WTC11 (cell line): ENCODE results near the gene MAP4K4. TPM values are rescaled to one million over a fixed set of nuclear protein-coding genes. Genes with fewer than 3 reads are reported as not detected.

Source experiments
- ATAC-seq: fragments of 200-7000 bp; cut with Tn5 transposase; 2 replicates; pipeline ENCODE4 v1.10.0; 2021; ENCODE audit warnings: mild to moderate bottlenecking, moderate library complexity
- CTCF ChIA-PET: fragments of 300-600 bp; sonication (Branson Sonifier 250); formaldehyde crosslinking; loops from one replicate; lab custom pipeline; 2021; ENCODE audit warnings: antibody characterized with exemption; lab: Charles Lee
- POLR2A ChIA-PET: fragments of 350-600 bp; sonication (Branson Sonifier 250); formaldehyde crosslinking; loops from one replicate; lab custom pipeline; 2021; ENCODE audit warnings: antibody characterized with exemption; lab: Charles Lee
- DNase-seq: peaks from one replicate; pipeline ENCODE4 v3.0.0; 2021; ENCODE audit warnings: low spot score
- H3K27ac Mint-ChIP-seq: 2 replicates; pipeline ENCODE4 v1.8.0; 2021; ENCODE audit warnings: mixed read lengths
- H3K27me3 Mint-ChIP-seq: 2 replicates; pipeline ENCODE4 v1.8.0; 2021; ENCODE audit warnings: low read depth, mild to moderate bottlenecking, moderate library complexity, mixed read lengths
- H3K36me3 Mint-ChIP-seq: 2 replicates; pipeline ENCODE4 v1.8.0; 2021; ENCODE audit warnings: mixed read lengths
- H3K4me1 Mint-ChIP-seq: 2 replicates; pipeline ENCODE4 v1.8.0; 2022; ENCODE audit warnings: mixed read lengths
- H3K4me3 Mint-ChIP-seq: 2 replicates; pipeline ENCODE4 v1.8.0; 2021; ENCODE audit warnings: mild to moderate bottlenecking, moderate library complexity, mixed read lengths
- H3K9me3 Mint-ChIP-seq: 2 replicates; pipeline ENCODE4 v1.8.0; 2021; ENCODE audit warnings: mixed read lengths
- ATF1 ChIP-seq: sonication (generic); formaldehyde crosslinking; IDR thresholded peaks from 2 replicates; pipeline ENCODE4 v1.8.1; 2023; ENCODE audit warnings: mild to moderate bottlenecking, moderate library complexity, missing genetic modification reagents
- ATF6 ChIP-seq: sonication (generic); formaldehyde crosslinking; IDR thresholded peaks from 2 replicates; pipeline ENCODE4 v1.8.1; 2023; ENCODE audit warnings: mild to moderate bottlenecking, missing genetic modification reagents
- CBFB ChIP-seq: sonication (generic); formaldehyde crosslinking; IDR thresholded peaks from 2 replicates; pipeline ENCODE4 v1.8.1; 2022; ENCODE audit warnings: mild to moderate bottlenecking, low read depth, missing genetic modification reagents
- CREM ChIP-seq: sonication (generic); formaldehyde crosslinking; IDR thresholded peaks from 2 replicates; pipeline ENCODE4 v1.8.1; 2022; ENCODE audit warnings: mild to moderate bottlenecking, missing genetic modification reagents, moderate library complexity
- E2F5 ChIP-seq: sonication (generic); formaldehyde crosslinking; IDR thresholded peaks from 2 replicates; pipeline ENCODE4 v1.8.1; 2022; ENCODE audit warnings: mild to moderate bottlenecking, moderate library complexity, missing genetic modification reagents
- ELF4 ChIP-seq: sonication (generic); formaldehyde crosslinking; IDR thresholded peaks from 2 replicates; pipeline ENCODE4 v1.8.1; 2022; ENCODE audit warnings: low read depth, mild to moderate bottlenecking, moderate library complexity, missing genetic modification reagents
- EMX1 ChIP-seq: fragments of 250-450 bp; sonication (Bioruptor Pico); IDR thresholded peaks from 2 replicates; pipeline ENCODE4 v1.8.0; 2021; ENCODE audit warnings: mild to moderate bottlenecking
- ERG ChIP-seq: fragments of 250-450 bp; sonication (Bioruptor Pico); IDR thresholded peaks from 2 replicates; pipeline ENCODE4 v1.8.0; 2021; ENCODE audit warnings: mild to moderate bottlenecking
- ESRRA ChIP-seq: sonication (generic); formaldehyde crosslinking; IDR thresholded peaks from 2 replicates; pipeline ENCODE4 v1.8.1; 2022; ENCODE audit warnings: mild to moderate bottlenecking, missing genetic modification reagents, borderline replicate concordance
- ETV6 ChIP-seq: sonication (generic); formaldehyde crosslinking; IDR thresholded peaks from 2 replicates; pipeline ENCODE4 v1.8.1; 2022; ENCODE audit warnings: mild to moderate bottlenecking, missing genetic modification reagents
- FOXP4 ChIP-seq: sonication (generic); formaldehyde crosslinking; IDR thresholded peaks from 2 replicates; pipeline ENCODE4 v1.8.0; 2022; ENCODE audit warnings: mild to moderate bottlenecking, missing genetic modification reagents
- GABPB1 ChIP-seq: sonication (generic); formaldehyde crosslinking; IDR thresholded peaks from 2 replicates; pipeline ENCODE4 v1.8.1; 2023; ENCODE audit warnings: mild to moderate bottlenecking, missing genetic modification reagents
- GTF2I ChIP-seq: fragments of 250-450 bp; sonication (Bioruptor Pico); conservative IDR thresholded peaks from 2 replicates; pipeline ENCODE4 v1.4.0; 2021; ENCODE audit warnings: mild to moderate bottlenecking
- MAX ChIP-seq: sonication (generic); formaldehyde crosslinking; IDR thresholded peaks from 2 replicates; pipeline ENCODE4 v1.8.0; 2022; ENCODE audit warnings: mild to moderate bottlenecking, missing genetic modification reagents
- MXD4 ChIP-seq: fragments of 250-450 bp; sonication (Bioruptor Pico); IDR thresholded peaks from 2 replicates; pipeline ENCODE4 v1.8.0; 2021; ENCODE audit warnings: mild to moderate bottlenecking, moderate library complexity, borderline replicate concordance
- NFATC4 ChIP-seq: fragments of 250-450 bp; sonication (Bioruptor Pico); IDR thresholded peaks from 2 replicates; pipeline ENCODE4 v1.9.0; 2021; ENCODE audit warnings: mild to moderate bottlenecking
- SMAD4 ChIP-seq: sonication (generic); formaldehyde crosslinking; IDR thresholded peaks from 2 replicates; pipeline ENCODE4 v1.8.0; 2022; ENCODE audit warnings: mild to moderate bottlenecking, missing genetic modification reagents
- TCF7 ChIP-seq: sonication (generic); formaldehyde crosslinking; IDR thresholded peaks from 2 replicates; pipeline ENCODE4 v1.8.0; 2022; ENCODE audit warnings: mild to moderate bottlenecking, low read depth, missing genetic modification reagents, moderate library complexity
- ZBTB21 ChIP-seq: sonication (generic); formaldehyde crosslinking; IDR thresholded peaks from 2 replicates; pipeline ENCODE4 v1.8.1; 2023; ENCODE audit warnings: mild to moderate bottlenecking, missing genetic modification reagents, borderline replicate concordance
- ZBTB43 ChIP-seq: sonication (generic); formaldehyde crosslinking; IDR thresholded peaks from 2 replicates; pipeline ENCODE4 v1.8.1; 2023; ENCODE audit warnings: mild to moderate bottlenecking, missing genetic modification reagents
- ZNF219 ChIP-seq: sonication (generic); formaldehyde crosslinking; IDR thresholded peaks from 2 replicates; pipeline ENCODE4 v1.8.0; 2023; ENCODE audit warnings: missing genetic modification reagents, mild to moderate bottlenecking, borderline replicate concordance
- ZNF281 ChIP-seq: sonication (generic); formaldehyde crosslinking; IDR thresholded peaks from 2 replicates; pipeline ENCODE4 v1.8.0; 2023; ENCODE audit warnings: mild to moderate bottlenecking, missing genetic modification reagents
- ZNF425 ChIP-seq: fragments of 250-450 bp; sonication (Bioruptor Pico); conservative IDR thresholded peaks from 2 replicates; pipeline ENCODE4 v1.9.0; 2021; ENCODE audit warnings: mild to moderate bottlenecking
- total RNA-seq: library from RNA; stranded (reverse); gene quantifications from 3 replicates; pipeline ENCODE4 v1.2.3, GENCODE V29; 2021

MAP4K4 gene
- total RNA-seq, 1 experiment from 2014 or later: 112 TPM

- no peak for TF ChIP-seq ZNF281 (CRISPR knock-in tag)
- TF ChIP-seq GABPB1 (CRISPR knock-in tag): no peak
- no peak for TF ChIP-seq ERG (CRISPR knock-in tag)
- no peak for TF ChIP-seq ZNF219
- no peak for TF ChIP-seq GTF2I (CRISPR knock-in tag)
- TF ChIP-seq NFATC4 (CRISPR knock-in tag): no peak
- TF ChIP-seq, all 79 proteins: peak for 0
Measured at GRCh38 chr2:101692766-101693165, 4.7 kb upstream of the MAP4K4 start (continued).

GRCh38 chr2:101693991-101694588 is 3.4 kb upstream of the MAP4K4 start:
- POLR2A ChIA-PET: no interaction called here
- H3K4me3 Mint-ChIP-seq: no peak overlapping the region
- no peak for ATAC-seq

More at GRCh38 chr2:101693991-101694588, 3.4 kb upstream of the MAP4K4 start:
- H3K4me1 Mint-ChIP-seq: peaks cover 7% of the 10 kb centered on the region
- H3K36me3 Mint-ChIP-seq: no peaks in the 10 kb centered on the region
- no peaks in the 10 kb centered on the region for H3K9me3 Mint-ChIP-seq
- CTCF ChIA-PET: interaction anchor here (0.7 kb wide), 1 partner anchor 31 kb away, joined by 3 read pairs; no protein-coding TSS in a partner anchor
- no peak overlapping the region for H3K27ac Mint-ChIP-seq
- H3K27me3 Mint-ChIP-seq: no peaks in the 10 kb centered on the region
- no peak for DNase-seq
- TF ChIP-seq MXD4 (CRISPR knock-in tag) (no peak), ETV6 (CRISPR knock-in tag) (no peak), GABPB1 (CRISPR knock-in tag) (no peak), ZNF425 (no peak), ESRRA (CRISPR knock-in tag) (no peak), ELF4 (CRISPR knock-in tag) (no peak), E2F5 (CRISPR knock-in tag) (no peak), ATF1 (CRISPR knock-in tag) (no peak), EMX1 (CRISPR knock-in tag) (no peak), ATF6 (CRISPR knock-in tag) (no peak), ZBTB21 (CRISPR knock-in tag) (no peak), CREM (no peak), MAX (CRISPR knock-in tag) (no peak), SMAD4 (CRISPR knock-in tag) (no peak), FOXP4 (no peak), TCF7 (CRISPR knock-in tag) (no peak), CBFB (CRISPR knock-in tag) (no peak), ZBTB43 (CRISPR knock-in tag) (no peak)
- TF ChIP-seq, all 79 proteins: peak for 0
